Measurements from ENCODE around the gene OPCML.

GRCh38 chr11:132649277-132649676 lies 883.0 kb downstream of the OPCML start:
- TF ChIP-seq, protein P1, sequence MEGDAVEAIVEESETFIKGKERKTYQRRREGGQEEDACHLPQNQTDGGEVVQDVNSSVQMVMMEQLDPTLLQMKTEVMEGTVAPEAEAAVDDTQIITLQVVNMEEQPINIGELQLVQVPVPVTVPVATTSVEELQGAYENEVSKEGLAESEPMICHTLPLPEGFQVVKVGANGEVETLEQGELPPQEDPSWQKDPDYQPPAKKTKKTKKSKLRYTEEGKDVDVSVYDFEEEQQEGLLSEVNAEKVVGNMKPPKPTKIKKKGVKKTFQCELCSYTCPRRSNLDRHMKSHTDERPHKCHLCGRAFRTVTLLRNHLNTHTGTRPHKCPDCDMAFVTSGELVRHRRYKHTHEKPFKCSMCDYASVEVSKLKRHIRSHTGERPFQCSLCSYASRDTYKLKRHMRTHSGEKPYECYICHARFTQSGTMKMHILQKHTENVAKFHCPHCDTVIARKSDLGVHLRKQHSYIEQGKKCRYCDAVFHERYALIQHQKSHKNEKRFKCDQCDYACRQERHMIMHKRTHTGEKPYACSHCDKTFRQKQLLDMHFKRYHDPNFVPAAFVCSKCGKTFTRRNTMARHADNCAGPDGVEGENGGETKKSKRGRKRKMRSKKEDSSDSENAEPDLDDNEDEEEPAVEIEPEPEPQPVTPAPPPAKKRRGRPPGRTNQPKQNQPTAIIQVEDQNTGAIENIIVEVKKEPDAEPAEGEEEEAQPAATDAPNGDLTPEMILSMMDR (IDR thresholded peaks at IDR 0.05; ENCODE audit: insufficient read depth, low read length) = no peak
- TF ChIP-seq, protein P2, sequence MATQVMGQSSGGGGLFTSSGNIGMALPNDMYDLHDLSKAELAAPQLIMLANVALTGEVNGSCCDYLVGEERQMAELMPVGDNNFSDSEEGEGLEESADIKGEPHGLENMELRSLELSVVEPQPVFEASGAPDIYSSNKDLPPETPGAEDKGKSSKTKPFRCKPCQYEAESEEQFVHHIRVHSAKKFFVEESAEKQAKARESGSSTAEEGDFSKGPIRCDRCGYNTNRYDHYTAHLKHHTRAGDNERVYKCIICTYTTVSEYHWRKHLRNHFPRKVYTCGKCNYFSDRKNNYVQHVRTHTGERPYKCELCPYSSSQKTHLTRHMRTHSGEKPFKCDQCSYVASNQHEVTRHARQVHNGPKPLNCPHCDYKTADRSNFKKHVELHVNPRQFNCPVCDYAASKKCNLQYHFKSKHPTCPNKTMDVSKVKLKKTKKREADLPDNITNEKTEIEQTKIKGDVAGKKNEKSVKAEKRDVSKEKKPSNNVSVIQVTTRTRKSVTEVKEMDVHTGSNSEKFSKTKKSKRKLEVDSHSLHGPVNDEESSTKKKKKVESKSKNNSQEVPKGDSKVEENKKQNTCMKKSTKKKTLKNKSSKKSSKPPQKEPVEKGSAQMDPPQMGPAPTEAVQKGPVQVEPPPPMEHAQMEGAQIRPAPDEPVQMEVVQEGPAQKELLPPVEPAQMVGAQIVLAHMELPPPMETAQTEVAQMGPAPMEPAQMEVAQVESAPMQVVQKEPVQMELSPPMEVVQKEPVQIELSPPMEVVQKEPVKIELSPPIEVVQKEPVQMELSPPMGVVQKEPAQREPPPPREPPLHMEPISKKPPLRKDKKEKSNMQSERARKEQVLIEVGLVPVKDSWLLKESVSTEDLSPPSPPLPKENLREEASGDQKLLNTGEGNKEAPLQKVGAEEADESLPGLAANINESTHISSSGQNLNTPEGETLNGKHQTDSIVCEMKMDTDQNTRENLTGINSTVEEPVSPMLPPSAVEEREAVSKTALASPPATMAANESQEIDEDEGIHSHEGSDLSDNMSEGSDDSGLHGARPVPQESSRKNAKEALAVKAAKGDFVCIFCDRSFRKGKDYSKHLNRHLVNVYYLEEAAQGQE (IDR thresholded peaks at IDR 0.05; ENCODE audit: insufficient replicate concordance, low read depth) = no peak
- no peak for TF ChIP-seq POLR2AphosphoS5 (IDR thresholded peaks at IDR 0.05; ENCODE audit: low read depth)
- no peak for TF ChIP-seq GABPA (IDR thresholded peaks at IDR 0.05; ENCODE audit: low read depth)

All from HL-60 (cell line).